ENCODE data around the gene N4BP2.
A peak's percentile ranks its signal among the peaks of the same experiment; 100 is the strongest.
"Not testable (repeated sequence)": the region's sequence is repeated elsewhere in the genome, so short reads cannot be mapped to it uniquely, and the experiment has no call there.

The N4BP2 gene

DNA sequence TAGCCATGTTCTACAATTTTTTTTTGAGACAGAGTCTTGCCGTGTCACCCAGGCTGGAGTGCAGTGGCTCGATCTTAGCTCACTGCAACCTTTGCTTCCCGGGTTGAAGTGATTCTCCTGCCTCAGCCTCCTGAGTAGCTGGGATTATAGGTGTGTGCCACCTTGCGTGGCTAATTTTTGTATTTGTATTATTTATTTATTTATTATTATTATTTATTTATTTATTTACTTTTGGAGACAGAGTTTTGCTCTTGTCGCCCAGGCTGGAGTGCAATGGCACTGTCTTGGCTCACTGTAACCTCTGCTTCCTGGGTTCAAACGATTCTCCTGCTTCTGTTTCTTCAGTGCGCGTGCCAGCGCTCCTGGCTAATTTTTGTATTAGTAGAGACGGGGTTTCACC lies 36.8 kb downstream of the N4BP2 start:
- DNase-seq: not testable (repeated sequence)

DNA sequence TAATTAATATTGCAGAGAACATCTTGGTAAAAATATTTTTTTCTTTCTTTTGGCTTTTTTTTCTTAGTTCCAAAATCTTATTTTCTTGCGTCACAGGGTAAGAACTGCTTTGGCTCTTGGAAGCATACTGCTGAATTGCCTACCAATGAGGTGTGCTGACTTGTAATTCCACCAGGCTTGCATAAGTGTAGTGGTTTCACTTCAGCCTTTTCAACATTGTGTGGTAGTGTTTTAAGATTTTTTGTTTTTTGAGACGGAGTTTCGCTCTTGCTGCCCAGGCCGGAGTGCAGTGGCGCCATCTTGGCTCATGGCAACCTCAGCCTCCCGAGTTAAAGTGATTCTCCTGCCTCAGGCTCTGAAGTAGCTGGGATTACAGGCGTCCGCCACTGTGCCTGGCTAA lies 42.4 kb downstream of the N4BP2 start:
- no peak for DNase-seq

DNA sequence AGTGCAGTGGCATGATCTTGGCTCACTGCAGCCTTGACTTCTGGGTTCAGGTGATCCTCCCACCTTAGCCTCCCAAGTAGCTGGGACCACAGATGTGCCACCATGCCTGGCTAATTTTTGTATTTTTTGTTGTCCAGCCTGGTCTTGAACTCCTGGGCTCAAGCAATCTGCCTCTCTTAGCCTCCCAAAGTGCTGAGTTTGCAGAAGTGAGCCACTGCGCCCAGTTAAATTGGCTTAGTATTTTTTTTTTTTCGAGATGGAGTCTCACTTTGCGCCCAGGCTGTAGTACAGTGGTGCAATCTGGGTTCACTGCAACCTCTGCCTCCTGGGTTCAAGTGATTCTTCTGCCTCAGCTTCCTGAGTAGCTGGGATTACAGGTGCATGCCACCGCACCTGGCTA lies 50.5 kb downstream of the N4BP2 start:
- not testable (repeated sequence) for DNase-seq

DNA sequence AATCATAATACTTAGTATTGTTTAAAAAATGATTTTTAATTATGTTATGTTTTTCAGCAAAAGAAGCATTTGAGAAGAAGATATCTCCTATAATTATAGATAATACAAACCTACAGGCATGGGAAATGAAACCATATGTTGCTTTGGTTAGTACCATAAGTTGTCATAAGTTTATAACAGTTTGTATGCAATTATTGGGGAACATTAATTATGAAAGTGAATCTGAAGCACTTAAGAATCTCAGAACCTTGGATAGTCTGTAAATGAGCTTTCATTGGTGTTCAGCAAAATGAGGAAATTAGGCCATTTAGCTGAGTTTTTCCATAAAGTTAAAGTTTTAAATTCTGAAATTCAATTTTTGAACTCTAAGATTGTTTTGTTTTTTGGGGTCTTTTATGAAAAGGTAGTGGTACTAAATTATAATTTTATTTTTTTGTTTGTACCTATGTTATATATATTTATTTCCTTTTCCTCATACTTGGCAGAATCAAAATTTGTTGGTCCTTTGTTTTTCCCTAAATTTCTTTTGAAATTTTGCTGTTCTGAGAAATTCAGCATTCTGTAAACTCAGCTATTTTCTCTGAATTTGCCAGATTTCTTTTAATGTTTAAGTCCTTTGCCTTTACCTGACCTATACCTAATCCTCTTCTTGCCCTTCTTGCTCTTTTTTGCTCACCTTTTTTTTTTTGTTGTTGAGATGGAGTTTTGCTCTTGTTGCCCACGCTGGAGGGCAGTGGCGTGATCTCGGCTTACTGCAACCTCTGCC lies 55.6 kb downstream of the N4BP2 start:
- DNase-seq: no peak

DNA sequence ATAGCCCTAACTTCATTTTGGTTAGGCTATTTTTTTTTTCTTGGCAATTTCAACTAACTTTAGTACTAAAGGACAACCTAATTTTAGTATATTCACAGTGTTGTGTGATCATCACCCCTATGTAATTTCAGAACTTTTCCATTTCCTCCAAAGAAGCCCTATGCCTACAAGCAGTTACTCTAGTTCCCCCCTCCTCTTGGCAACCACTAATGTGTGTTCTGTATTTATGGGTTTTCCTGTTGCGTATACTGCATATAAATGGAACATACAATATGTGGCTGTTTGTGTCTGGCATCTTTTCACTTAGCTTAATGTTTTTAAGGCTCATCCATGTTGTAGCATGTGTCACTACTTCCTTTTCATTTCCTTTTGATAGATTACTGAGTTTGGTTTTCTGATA lies 57.6 kb downstream of the N4BP2 start:
- DNase-seq: no peak

DNA sequence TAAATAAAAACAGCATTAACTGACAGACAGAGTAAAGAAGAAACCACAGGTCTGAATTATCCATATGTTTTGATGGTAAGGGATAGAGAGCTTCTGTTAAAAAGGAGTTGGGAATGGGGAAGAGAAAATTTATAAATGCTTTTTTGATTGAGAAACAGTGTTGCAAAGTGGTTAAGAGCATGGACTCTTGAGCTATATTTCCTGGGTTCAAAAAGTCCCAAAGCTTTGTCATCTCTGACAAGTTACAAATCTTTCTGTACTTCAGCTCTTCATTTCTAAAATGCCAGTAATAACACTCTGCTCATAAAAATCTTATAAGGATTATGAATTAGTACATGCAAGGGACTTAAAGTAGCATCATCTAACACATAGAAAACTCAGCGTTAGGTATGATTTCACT lies 62.2 kb downstream of the N4BP2 start:
- no peak for DNase-seq

DNA sequence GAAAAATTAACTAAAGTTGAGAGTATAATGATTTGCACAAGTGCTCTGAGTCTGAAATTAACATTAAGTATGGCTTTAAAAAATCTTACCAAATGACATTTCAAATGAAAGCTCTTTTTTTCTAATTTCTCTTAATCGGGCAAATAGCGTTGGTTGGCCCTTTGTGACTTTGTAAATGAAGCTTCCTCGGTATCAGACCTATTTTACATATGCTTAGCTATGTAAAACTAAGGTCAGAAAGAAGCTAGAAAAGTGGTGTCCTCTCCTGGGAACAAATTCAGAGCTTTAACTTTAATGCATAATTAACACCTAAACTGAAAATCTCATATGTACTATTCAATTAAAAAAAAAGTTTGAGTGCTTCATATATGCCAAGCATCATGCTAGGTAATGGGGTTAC lies 62.7 kb downstream of the N4BP2 start:
- no peak for DNase-seq

DNA sequence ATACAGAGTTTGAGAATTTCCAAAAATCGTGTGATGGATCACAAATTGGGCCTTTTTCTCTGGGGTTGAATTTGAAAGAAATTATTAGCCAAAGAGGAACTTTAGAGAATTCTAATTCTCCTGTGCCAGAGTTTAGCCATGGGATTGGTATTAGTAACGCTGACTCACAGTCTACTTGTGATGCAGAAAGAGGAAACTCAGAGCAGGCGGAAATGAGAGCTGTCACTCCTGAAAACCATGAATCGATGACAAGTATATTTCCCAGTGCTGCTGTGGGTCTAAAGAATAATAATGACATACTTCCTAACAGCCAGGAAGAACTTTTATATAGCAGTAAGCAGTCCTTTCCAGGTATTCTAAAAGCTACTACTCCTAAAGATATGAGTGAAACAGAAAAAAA lies 64.9 kb downstream of the N4BP2 start:
- DNase-seq: no peak

DNA sequence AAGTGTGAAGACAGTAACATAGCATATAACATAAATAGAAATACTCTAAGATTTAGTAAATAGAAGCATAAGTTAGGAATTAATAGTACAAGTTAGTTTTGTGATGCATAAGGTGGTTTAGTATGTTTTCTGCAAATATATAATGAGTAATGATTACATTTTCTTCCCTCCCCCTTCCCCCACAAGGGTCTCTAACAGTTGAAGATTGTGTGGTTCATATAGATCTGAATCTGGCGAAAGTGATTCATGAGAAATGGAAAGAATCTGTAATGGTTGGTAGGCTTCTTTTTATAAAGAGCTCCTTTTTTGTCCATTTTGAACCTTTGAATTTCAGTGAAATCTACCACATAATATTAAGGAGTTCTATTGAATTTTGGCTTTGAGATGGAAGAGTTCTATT lies 66.3 kb downstream of the N4BP2 start:
- no peak for DNase-seq

DNA sequence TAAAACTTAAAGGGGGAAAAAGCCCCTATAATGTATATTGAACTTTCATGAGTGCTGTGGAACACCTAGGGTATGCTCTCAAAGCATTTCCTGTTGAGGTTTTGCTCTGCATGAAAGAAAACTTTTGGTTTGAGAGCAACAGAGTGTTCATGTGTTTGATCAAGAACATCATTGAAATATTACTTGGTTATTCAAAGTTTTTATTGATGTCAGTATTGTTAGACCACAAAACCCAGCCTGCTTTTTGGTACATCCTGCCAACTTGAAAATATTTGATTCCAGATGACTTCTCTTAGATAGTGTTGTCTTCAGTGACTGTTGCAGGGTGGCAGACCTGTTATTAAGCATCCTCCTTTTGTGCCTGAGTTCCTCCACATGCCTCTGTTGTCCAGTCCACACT lies 68.0 kb downstream of the N4BP2 start:
- DNase-seq: no peak

DNA sequence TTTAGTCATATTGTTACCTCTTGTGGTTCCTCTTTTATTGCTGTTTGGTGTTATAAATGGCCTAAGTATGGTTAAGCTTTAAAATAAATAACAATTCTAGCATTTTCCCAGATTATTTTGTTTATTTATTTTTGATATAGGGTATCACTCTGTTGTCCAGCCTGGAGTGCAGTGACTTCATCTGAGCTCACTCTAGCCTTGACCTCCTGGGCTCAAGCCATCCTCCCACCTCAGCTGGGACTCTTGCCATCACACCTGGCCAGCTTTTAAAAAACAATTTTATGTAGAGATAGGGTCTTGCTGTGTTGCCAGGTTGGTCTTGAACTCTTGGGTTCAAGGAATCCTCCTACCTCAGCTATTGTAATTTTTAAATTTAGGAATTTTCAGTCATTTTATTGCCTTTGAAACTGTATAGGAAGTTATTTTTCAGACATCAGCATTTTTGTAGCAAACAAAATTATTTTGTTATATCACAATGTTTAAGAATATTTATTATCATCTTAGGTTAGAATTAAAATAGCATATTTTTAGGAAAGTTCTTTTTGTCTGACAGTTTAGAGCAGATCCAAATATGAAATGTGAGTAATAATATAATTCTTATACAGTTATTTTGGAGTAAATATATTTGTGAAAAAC lies 73.9 kb downstream of the N4BP2 start:
- no peak for DNase-seq

DNA sequence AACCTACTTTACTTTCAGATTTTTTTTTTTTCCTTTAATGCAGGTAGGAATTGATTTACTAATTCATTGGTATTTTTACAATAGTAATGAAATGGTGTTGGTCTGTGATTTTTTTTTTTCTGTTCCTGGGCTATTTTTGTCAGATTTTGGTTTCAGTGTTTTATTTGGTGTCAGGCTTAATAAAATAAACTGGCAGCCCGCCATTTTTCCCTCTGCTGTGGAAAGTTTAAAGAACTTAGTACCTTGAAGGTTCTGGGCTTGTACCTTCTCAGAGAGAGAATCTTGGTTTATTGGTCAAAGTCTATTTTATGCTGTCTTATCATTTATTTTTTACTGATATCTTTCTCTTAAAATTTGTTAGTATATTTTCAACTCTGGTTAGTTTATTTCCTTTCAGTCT lies 76.2 kb downstream of the N4BP2 start:
- DNase-seq: no peak

DNA sequence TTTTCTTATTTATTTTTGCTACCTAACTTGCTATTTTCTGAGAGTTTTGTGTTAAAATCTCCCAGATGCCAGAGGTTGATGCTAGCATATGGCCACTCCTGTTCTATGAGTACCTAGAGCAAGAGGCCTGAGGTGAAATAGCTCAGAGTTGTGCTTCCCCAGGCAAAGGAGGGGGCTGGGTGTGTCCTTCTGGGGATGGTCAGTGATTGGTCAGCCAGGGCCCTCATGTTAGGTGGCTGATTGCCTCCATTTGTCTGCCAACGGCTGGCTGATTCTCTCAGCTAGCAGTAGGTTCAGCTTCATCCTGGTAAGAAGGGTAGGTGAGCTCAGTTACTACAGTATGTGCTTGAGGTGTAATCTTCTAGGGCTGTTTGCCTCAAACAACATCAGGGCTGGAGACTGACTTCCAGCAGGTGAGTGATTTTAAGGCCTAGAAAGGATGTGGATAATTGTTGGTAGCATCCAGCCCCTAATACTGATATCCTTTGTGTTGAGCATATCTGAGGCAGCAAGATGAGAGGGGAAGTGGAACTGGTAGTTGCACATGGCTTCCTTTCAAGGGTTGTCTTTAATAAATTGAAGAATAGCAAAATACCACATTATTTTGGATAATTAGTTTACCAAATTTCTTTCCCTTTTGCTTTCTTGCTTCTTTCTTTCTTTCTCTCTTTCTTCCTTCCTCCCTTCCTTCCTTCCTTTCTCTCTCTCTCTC lies 77.7 kb downstream of the N4BP2 start:
- no peak for DNase-seq

DNA sequence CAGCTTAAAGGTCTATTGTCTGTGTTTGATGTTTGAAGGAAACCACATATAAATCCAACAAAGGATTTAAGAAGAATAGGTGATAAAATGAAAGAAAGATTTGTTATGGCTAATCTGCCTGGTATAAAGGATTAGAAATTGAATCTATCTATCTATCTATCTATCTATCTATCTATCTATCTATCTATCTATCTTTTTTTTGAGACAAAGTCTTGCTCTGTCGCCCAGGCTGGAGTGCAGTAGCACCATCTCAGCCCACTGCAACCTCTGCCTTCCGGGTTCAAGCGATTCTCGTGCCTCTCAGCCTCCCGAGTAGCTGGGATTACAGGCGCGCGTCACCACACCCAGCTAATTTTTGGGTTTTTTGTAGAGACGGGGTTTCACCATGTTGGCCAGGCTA lies 79.6 kb downstream of the N4BP2 start:
- not testable (repeated sequence) for DNase-seq

DNA sequence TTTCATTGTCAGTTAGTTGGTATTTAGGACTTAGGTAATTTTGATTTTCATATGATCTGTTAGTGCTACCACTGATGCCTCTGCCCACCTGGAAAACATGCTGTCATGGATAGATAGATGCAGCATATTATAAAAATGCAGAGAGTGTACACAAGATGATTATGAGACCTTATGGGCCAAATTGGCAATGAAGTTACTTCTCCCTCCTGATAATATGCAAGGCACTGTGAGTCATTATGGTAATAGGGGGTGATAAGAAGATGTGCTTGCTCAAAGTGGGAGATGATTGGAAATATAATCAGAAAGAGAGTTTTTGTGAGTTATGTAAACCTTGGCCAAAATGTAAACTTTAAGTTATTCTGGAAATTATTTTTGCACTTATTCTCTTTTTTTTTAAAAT lies 83.5 kb downstream of the N4BP2 start:
- DNase-seq: no peak

DNA sequence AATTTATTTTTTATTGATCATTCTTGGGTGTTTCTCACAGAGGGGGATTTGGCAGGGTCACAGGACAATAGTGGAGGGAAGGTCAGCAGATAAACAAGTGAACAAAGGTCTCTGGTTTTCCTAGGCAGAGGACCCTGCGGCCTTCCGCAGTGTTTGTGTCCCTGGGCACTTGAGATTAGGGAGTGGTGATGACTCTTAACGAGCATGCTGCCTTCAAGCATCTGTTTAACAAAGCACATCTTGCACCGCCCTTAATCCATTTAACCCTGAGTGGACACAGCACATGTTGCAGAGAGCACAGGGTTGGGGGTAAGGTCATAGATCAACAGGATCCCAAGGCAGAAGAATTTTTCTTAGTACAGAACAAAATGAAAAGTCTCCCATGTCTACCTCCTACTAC lies 83.9 kb downstream of the N4BP2 start:
- DNase-seq: not testable (repeated sequence)

DNA sequence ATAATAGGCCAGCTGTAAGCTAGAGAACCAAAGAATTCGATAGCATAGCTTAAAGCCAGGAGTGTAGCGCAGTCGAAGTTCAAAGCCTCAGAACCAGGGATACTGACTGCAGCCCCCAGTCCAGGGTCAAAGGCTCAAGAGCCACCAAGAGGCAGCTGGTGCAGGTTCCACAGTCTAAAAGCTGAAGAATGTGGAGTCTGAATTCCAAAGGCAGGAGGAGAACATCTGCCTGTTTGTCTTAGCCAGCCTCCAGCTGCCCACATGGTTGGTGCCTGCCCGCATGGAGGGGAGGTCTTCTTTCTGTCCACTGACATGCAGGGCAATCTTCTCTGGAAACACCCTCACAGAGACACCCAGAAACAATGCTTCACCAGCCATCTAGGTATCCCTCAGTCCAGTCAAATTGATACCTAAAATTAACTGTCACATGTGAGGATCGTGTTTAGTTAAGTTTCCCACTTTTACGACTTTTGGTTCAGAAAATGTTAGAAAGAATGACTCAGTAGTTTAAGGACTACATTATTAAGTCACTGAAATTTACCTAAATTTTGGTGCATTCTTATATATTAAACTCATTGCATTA lies 87.4 kb downstream of the N4BP2 start:
- DNase-seq: no peak

DNA sequence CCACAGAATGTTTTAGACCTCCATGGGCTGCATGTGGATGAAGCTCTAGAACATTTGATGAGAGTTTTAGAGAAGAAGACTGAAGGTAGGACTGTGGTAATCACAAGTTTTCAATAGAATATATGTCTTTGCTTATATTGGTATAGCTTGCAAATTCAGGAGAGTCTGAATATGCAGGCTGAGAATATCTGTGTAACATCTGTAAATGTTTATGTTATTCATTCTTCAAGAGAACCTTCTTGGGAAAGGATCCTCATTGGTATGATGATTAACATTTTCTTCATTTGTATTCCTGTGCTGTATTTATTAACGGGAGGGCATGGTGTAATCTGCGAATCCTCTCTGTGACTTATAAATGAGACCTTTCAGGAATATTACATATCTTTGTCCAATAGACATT lies 88.1 kb downstream of the N4BP2 start:
- no peak for DNase-seq

DNA sequence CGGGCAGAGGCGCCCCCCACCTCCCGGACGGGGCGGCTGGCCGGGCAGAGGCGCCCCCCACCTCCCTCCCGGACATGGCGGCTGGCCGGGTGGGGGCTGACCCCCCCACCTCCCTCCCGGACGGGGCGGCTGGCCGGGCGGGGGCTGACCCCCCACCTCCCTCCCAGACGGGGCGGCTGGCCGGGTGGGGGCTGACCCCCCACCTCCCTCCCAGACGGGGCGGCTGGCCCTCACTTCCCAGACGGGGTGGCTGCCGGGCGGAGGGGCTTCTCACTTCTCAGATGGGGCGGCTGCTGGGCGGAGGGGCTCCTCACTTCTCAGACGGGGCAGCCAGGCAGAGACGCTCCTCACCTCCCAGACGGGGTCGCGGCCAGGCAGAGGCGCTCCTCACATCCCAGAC lies 90.8 kb downstream of the N4BP2 start:
- DNase-seq: not testable (repeated sequence)

DNA sequence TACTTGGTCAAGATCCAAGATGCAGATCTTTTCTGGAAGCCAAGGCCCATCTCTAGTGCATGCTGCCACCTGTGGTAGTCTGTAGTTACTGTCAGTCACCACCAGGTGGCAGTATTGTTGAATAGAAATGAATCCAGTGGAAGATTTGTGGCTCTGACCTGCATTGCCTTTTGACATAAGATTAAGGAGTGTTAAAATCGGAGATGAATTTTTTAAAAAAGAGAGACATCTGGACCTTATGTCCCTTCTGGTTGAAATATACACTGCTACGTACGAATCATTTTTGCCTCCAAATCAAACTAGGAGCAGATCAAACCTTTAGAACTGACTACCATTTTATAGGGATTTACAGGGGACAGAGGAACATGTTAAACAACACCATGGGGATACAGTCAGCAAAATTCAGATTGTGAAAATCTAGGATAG lies 93.3 kb downstream of the N4BP2 start:
- DNase-seq: peak; percentile 31

DNA sequence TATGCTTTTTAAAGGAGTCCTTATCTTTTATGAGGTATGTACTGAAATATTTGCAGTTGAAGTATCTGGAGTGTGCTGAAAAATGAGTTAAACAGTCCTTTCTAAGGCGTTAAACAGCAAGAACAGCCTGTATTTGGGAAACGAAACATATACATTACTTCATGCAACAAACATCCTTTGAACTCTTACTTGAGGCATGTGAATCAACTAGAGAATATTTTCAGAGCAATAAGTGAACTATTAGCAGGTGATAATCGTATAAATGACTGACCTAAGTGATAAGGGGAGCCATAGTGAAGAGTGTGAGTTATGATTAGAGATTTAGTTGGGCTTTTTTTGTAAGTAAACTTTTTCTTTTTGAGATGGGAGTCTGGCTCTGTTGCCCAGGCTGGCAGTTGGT lies 94.3 kb downstream of the N4BP2 start:
- no peak for DNase-seq

DNA sequence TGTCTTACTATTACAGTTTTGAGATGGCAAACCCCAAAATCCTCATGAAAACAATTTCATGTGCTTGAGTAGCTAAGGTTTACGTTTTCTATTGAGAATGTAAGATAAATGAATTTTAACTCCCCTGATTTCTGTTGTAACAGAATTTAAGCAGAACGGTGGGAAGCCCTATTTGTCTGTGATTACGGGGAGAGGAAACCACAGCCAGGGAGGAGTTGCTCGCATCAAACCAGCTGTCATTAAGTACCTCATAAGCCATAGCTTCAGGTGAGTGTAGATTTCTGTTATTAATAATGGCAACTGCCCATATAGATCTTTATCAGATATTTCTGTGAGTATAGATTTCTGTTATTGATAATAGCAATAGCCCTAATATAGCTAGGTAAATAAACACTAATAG lies 96.0 kb downstream of the N4BP2 start:
- no peak for DNase-seq

DNA sequence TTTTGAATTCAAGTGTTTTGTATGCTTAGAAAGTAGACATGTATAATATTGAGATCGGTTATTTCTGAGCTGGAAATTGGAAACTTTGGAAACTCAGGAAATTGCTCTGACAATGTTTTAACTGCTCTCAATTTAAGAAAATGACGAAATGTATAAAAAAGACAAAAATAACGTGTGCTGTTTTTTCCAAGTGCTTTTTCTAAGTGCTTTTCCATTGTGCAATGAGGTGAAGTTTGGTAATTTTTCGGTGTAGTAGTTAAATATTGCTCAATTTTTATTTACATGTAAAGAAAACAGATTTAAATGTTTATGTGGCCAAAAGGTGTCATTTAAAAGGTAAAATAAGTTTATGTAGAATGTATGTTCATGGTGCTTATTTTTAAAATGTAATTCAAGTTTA lies 100.8 kb downstream of the N4BP2 start:
- no peak for DNase-seq

DNA sequence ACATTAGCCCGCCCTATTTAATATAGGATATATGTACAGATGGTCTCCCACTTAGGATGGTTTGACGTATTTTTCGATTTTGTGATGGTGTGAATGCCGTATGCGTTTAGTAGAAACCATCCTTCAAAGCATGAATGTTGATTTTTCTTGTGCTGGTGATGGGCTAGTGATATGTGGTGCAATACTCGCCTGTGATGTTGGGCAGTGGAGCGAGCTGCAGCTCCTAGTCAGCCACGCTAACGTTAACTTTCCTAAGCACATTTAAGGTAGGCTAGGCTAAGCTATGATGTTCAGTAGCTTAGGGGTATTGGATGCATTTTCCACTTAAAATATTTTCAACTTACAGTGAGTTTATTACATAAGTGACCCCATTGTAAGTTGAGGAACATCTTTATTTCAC lies 103.6 kb downstream of the N4BP2 start:
- DNase-seq: no peak

All from NCI-H1436 (cell line).